Endothelial cell of hepatic sinusoid (primary cell): ENCODE results near the gene SYCE1L.

Experiments
- in situ Hi-C: cut with HindIII; loops from 2 replicates; pipeline ENCODE4 v1.10.0; 2017; ENCODE audit warnings: low sequenced_read_pairs

Gene SYCE1L

DNA sequence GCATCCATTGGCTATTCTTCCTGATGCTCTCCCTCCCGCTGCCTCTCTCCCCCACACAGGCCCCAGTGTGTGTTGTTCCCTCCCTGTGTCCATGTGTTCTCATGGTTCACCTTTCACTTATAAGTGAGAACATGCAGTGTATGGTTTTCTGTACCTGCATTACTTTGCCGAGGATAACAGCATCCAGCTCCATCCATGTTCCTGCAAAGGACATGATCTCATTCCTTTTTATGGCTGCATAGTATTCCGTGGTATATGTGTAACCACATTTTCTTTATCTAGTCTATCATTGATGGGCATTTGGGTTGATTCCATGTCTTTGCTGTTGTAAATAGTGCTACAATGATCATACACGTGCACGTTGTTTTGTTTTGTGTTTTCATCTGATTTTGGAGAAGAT is 43.3 kb downstream of the SYCE1L start:
- in situ Hi-C loops = loop anchor here (25.0 kb wide), 1 partner anchor 345 kb away; no protein-coding TSS in a partner anchor

DNA sequence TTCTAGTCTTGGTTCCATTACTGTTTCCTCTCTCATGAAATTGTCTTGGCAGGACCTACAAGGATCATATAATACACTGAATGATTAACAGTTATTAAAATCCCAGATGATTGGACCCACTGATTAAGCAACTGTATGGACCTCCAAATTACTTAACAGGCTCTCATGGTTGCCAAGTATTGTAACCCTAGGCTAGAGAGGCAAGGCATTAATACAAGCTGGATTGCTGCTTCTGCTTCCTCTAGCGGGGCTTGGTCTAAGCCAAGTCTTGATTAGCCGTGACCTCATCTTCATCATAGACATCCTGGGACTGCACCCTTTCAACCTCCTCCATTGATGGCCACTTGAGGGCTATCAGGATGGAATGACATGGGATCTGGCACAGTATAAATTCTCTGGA is 46.9 kb downstream of the SYCE1L start:
- in situ Hi-C loops = loop anchor here (25.0 kb wide), 1 partner anchor 341 kb away; no protein-coding TSS in a partner anchor

DNA sequence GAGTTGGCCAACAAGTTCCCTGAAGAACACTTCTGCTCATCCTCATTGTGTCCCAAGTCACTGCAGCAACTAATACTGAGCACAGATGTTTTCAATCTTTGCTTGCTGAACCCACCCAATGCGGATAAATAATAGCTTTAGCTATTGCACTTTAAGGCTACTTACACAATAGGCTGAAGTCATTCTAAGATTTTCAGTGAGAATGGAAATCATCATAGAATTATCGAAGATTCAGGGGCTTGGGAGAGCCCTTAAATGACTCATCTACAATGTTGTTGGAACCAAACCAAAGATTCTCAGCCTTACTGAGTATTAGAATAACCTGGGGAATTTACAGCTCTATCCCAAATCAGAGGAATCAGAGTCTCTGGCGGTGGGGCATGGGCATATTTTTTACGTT is 51.2 kb downstream of the SYCE1L start:
- in situ Hi-C loops = no loop called here
